K562 (cell line): ENCODE results near the gene THBS1. TPM values are rescaled to one million over a fixed set of nuclear protein-coding genes. Genes with fewer than 3 reads are reported as not detected.

ENCODE experiments used
- ATAC-seq: fragments of 200-7000 bp; cut with Tn5 transposase; 3 replicates; pipeline ENCODE4 v1.9.1; 2020; ENCODE audit warnings: moderate library complexity
- BruUV-seq: library from RNA; stranded (reverse); fragments of 400-500 nt; replicated peaks from 2 replicates; lab custom pipeline; 2021; lab: Mats Ljungman, UMichigan
- CTCF ChIA-PET: fragments of 300-600 bp; formaldehyde crosslinking; extraction: SDS; loops from one replicate; lab custom pipeline; 2021; ENCODE audit warnings: low intra/inter-chr PET ratio; lab: Yijun Ruan, JAX
- POLR2A ChIA-PET: fragments of 300-600, 350-650 bp; sonication (Branson Sonifier 250); formaldehyde crosslinking; extraction: SDS; loops from one replicate; lab custom pipeline; 2021; ENCODE audit warnings: antibody characterized with exemption, inconsistent platforms; lab: Yijun Ruan, JAX
- DNase-seq, 4 experiments: peaks; one replicate each; pipeline versions ENCODE4 v3.0.0 to v3.0.0-alpha.2; 2011 to 2018; ENCODE audit warnings: low spot score in 3 of 4, mixed read lengths in 3 of 4; ENCODE audit errors: extremely low read depth in 1 of 4
- FAIRE-seq: peaks from 2 replicates; lab custom pipeline; 2011; peaks lifted over from hg19 to GRCh38; lab: Jason Lieb, UNC
- H2AFZ ChIP-seq: 2 replicates; pipeline ENCODE4 v1.6.0; 2011; ENCODE audit warnings: low read depth, low read length, control low read depth, inconsistent platforms
- H3K27ac ChIP-seq: fragments of 200-600 bp; 3 replicates; pipeline ENCODE4 v1.8.0; 2011; ENCODE audit warnings: low read depth, mild to moderate bottlenecking, control low read depth, inconsistent platforms, low read length, moderate library complexity, mixed read lengths; ENCODE audit errors: extremely low read depth
- H3K27me3 ChIP-seq, 2 experiments: fragments of 300-600 bp in 1 of 2; 2 replicates in 1 of 2; 3 replicates in 1 of 2; pipeline versions ENCODE4 v1.6.0 to v1.8.0; 2011; ENCODE audit warnings: inconsistent platforms in 2 of 2, low read length in 2 of 2, mild to moderate bottlenecking in 1 of 2, mixed read lengths in 1 of 2, moderate library complexity in 1 of 2; ENCODE audit not compliant: control insufficient read depth in 2 of 2, insufficient read depth in 2 of 2
- H3K36me3 ChIP-seq: fragments of 300-600 bp; 3 replicates; pipeline ENCODE4 v1.8.0; 2011; ENCODE audit warnings: mild to moderate bottlenecking, low read length, inconsistent platforms; ENCODE audit not compliant: control insufficient read depth, insufficient read depth
- H3K4me1 ChIP-seq, 2 experiments: fragments of 200-600 bp in 1 of 2; replicated peaks in 1 of 2; 2 replicates in 1 of 2; 3 replicates in 1 of 2; pipeline versions ENCODE4 v1.5.1 to v1.8.0; 2011; ENCODE audit warnings: inconsistent platforms in 2 of 2, low read length in 2 of 2, mild to moderate bottlenecking in 1 of 2, mixed read lengths in 1 of 2, moderate library complexity in 1 of 2; ENCODE audit not compliant: control insufficient read depth in 2 of 2, insufficient read depth in 2 of 2
- H3K4me2 ChIP-seq: 2 replicates; pipeline ENCODE4 v1.6.1; 2011; ENCODE audit warnings: low read length, control low read depth, inconsistent platforms, mixed read lengths; ENCODE audit not compliant: insufficient read depth
- H3K4me3 ChIP-seq: fragments of 200-600 bp; sonication (generic), shearing (Covaris generic); 2 replicates; pipeline ENCODE4 v1.5.1; 2016; ENCODE audit warnings: control low read depth, inconsistent platforms
- H3K79me2 ChIP-seq: fragments of 200-600 bp; 3 replicates; pipeline ENCODE4 v1.8.0; 2011; ENCODE audit warnings: low read length, inconsistent platforms; ENCODE audit not compliant: control insufficient read depth, insufficient read depth
- H3K9ac ChIP-seq, 2 experiments: 2 replicates each; pipeline versions ENCODE4 v1.6.0 to v1.6.1; 2011; ENCODE audit warnings: low read depth in 2 of 2, low read length in 2 of 2, control low read depth in 1 of 2, inconsistent platforms in 1 of 2, mild to moderate bottlenecking in 1 of 2, mixed read lengths in 1 of 2; ENCODE audit not compliant: insufficient read depth in 1 of 2
- H3K9me1 ChIP-seq: one replicate; pipeline ENCODE4 v1.6.0; 2011; ENCODE audit warnings: inconsistent platforms, mild to moderate bottlenecking, low read length, moderate library complexity; ENCODE audit not compliant: control insufficient read depth, insufficient read depth
- H3K9me3 ChIP-seq: replicated peaks from 2 replicates; pipeline ENCODE4 v1.5.1; 2011; ENCODE audit warnings: low read depth, low read length, inconsistent platforms; ENCODE audit not compliant: control insufficient read depth, insufficient read depth
- H4K20me1 ChIP-seq: replicated peaks from 2 replicates; pipeline ENCODE4 v1.6.1; 2011; ENCODE audit warnings: low read length, inconsistent platforms, mixed read lengths; ENCODE audit not compliant: control insufficient read depth, insufficient read depth
- AFF4 ChIP-seq: sonication (generic); formaldehyde crosslinking; IDR thresholded peaks from 2 replicates; pipeline ENCODE4 v1.8.0; 2023; ENCODE audit warnings: mild to moderate bottlenecking, missing genetic modification reagents
- ATF4 ChIP-seq: fragments of 450-650 bp; formaldehyde crosslinking; IDR thresholded peaks from 2 replicates; pipeline ENCODE4 v1.4.0; 2022; ENCODE audit warnings: mild to moderate bottlenecking, moderate library complexity
- CC2D1A ChIP-seq: fragments of 450-650 bp; IDR thresholded peaks from 2 replicates; pipeline ENCODE4 v1.6.1; 2017; ENCODE audit warnings: mild to moderate bottlenecking
- LCOR ChIP-seq: sonication (generic); formaldehyde crosslinking; IDR thresholded peaks from 2 replicates; pipeline ENCODE4 v1.8.0; 2022; ENCODE audit warnings: mild to moderate bottlenecking, missing genetic modification reagents
- NFE2 ChIP-seq: IDR thresholded peaks from 2 replicates; pipeline ENCODE4 v1.6.1; 2014; ENCODE audit warnings: antibody characterized with exemption, low read depth
- POU5F1 ChIP-seq: fragments of 150-350 bp; IDR thresholded peaks from 2 replicates; pipeline ENCODE4 v1.6.1; 2014; ENCODE audit warnings: borderline replicate concordance, low read length, low read depth, mild to moderate bottlenecking; ENCODE audit not compliant: partially characterized antibody
- RAD51 ChIP-seq: fragments of 450-650 bp; IDR thresholded peaks from 2 replicates; pipeline ENCODE4 v1.7.1; 2016; ENCODE audit warnings: low read depth, mild to moderate bottlenecking, borderline replicate concordance
- RUNX1 ChIP-seq: sonication (generic); IDR thresholded peaks from 2 replicates; pipeline ENCODE4 v1.6.1; 2016; ENCODE audit warnings: antibody characterized with exemption, low read depth
- ZBTB43 ChIP-seq: sonication (generic); formaldehyde crosslinking; IDR thresholded peaks from 2 replicates; pipeline ENCODE4 v1.8.0; 2023; ENCODE audit warnings: mild to moderate bottlenecking, missing genetic modification reagents
- WGBS: fragments of 100-300 bp; shearing (Covaris generic); methylation state at CpG from one replicate; pipeline ENCODE4 v1.1.6; 2016; ENCODE audit warnings: low coverage, mixed read lengths; ENCODE audit not compliant: insufficient coverage; ENCODE audit errors: missing lambda C conversion rate; 5-methylcytosine and 5-hydroxymethylcytosine counted together
- in situ Hi-C: fragments of 300-500 bp; cut with MboI; formaldehyde crosslinking; loops from 4 replicates; pipeline ENCODE4 v1.15.0; 2018; ENCODE audit warnings: inconsistent platforms, mixed read lengths
- intact Hi-C: fragments of 100-400 bp; cut with micrococcal nuclease; formaldehyde crosslinking; loops from 2 replicates; pipeline ENCODE4 v1.14.2; 2022
- polyA plus RNA-seq, 8 experiments: library from polyadenylated mRNA; depleted of rRNA in 4 of 8; stranded (reverse) in 5 of 8; unstranded in 3 of 8; fragments of >200 nt; fragmentation: Nextera tagmentation in 2 of 8; fragmentation: Illumina TruSeq in 1 of 8; extraction: Ambion mirVana in 2 of 8; extraction: Trizol in 1 of 8; gene quantifications; 2 replicates each; pipeline versions ENCODE4 v1.2.1 to v1.2.3, GENCODE V29; 2011 to 2014; ENCODE audit warnings: inconsistent platforms in 1 of 8, missing spikeins in 1 of 8
- total RNA-seq, 7 experiments: library from RNA; depleted of rRNA in 6 of 7; stranded (reverse); fragments of >200 nt in 6 of 7; fragmentation: Illumina TruSeq in 2 of 7; extraction: Trizol in 2 of 7; gene quantifications; 2 replicates each; pipeline versions ENCODE4 v1.2.1 to v1.2.3, GENCODE V29; 2011 to 2021; ENCODE audit warnings: low replicate concordance in 1 of 7

Gene THBS1
- total and polyA plus RNA-seq, 9 of the 15 experiments (the other 6 are each of a cell fraction or from before 2014, with no cell fraction given), result 0.04 to 1.3 (median 0.40) TPM

GRCh38 chr15:39558421-39558820 lies 22.5 kb upstream of the THBS1 start:
- no peak overlapping the region for H3K9ac ChIP-seq
- H3K27me3 ChIP-seq, result peaks cover 16 to 18% of the 10 kb centered on the region in 2 experiments; a peak in 4 of 5 replicates
- in situ Hi-C loops (no loop called here), intact Hi-C loops (no loop called here)
- H3K9me1 ChIP-seq, result no peaks in the 10 kb centered on the region
- WGBS, result 3% methylated on average over 3 of the region's 3 CpGs
- no peak for FAIRE-seq
- DNase-seq, result no peak
- no peaks in the 10 kb centered on the region; a peak in 1 of 5 replicates for H3K4me1 ChIP-seq
- BruUV-seq, result no TSS peak
- H3K9me3 ChIP-seq, result no peaks in the 10 kb centered on the region
- POLR2A ChIA-PET, result no interaction called here
- H3K4me2 ChIP-seq, result no peak overlapping the region
- H2AFZ ChIP-seq, result no peak overlapping the region
- H3K36me3 ChIP-seq, result no peaks in the 10 kb centered on the region
- H4K20me1 ChIP-seq, result no peaks in the 10 kb centered on the region
- no peak overlapping the region for H3K27ac ChIP-seq
- no peaks in the 10 kb centered on the region for H3K79me2 ChIP-seq
- CTCF ChIA-PET, result no interaction called here
- H3K4me3 ChIP-seq, result no peak overlapping the region
- ATAC-seq, result peak; percentile 49; the same call in 1 of the 3 replicates
- TF ChIP-seq AFF4 (CRISPR knock-in tag), result no peak
- TF ChIP-seq LCOR (CRISPR knock-in tag), result no peak
- no peak for TF ChIP-seq ATF4
- TF ChIP-seq RUNX1, result no peak
- TF ChIP-seq POU5F1, result no peak
- no peak for TF ChIP-seq ZBTB43 (CRISPR knock-in tag)
- TF ChIP-seq RAD51, result no peak
- TF ChIP-seq CC2D1A, result no peak
- TF ChIP-seq NFE2, result no peak
